ENCODE results near the gene AANAT. TPM values are rescaled to one million over a fixed set of nuclear protein-coding genes. Genes with fewer than 3 reads are reported as not detected.
A peak's percentile ranks its signal among the peaks of the same experiment; 100 is the strongest.

Gene AANAT
- total RNA-seq, 2 donors from 2014 or later = not detected

DNA sequence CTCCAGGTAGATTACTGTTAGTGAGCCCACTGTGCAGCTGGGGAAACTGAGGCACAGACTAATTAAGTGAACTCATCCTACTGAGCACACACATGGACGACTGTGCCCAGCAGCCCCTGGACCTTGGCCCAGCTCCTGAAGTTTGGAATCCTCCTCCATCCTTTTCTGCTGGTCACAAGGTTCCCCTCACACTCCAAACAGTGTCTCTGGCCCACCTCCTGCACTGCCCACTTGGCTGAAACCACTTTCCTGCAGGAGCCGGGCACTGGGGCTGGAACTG, 30.2 kb downstream of the AANAT start:
- H3K27me3 Mint-ChIP-seq (ENCODE audit: insufficient read depth) = no peaks in the 10 kb centered on the region
- Histone ChIP-seq H3K27ac (ENCODE audit: low read depth, low read length) (no peak overlapping the region), H3K36me3 (ENCODE audit: control insufficient read depth, insufficient read depth, low read length) (no peaks in the 10 kb centered on the region), H3K4me3 (ENCODE audit: low read length) (no peak overlapping the region), H3K27me3 (ENCODE audit: control insufficient read depth, insufficient read depth, low read length, poor library complexity, severe bottlenecking) (no peaks in the 10 kb centered on the region), H3K9me3 (ENCODE audit: control insufficient read depth, low read length) (no peaks in the 10 kb centered on the region), H3K9ac (ENCODE audit: extremely low read depth, low read length, poor library complexity, severe bottlenecking) (no peak overlapping the region), H3K4me1 (ENCODE audit: control insufficient read depth, insufficient read depth, low read length) (no peaks in the 10 kb centered on the region)
- no peak overlapping the region for H3K4me3 Mint-ChIP-seq
- H3K4me1 Mint-ChIP-seq = peaks cover 50% of the 10 kb centered on the region
- DNase-seq = no peak
- TF ChIP-seq, protein P1, sequence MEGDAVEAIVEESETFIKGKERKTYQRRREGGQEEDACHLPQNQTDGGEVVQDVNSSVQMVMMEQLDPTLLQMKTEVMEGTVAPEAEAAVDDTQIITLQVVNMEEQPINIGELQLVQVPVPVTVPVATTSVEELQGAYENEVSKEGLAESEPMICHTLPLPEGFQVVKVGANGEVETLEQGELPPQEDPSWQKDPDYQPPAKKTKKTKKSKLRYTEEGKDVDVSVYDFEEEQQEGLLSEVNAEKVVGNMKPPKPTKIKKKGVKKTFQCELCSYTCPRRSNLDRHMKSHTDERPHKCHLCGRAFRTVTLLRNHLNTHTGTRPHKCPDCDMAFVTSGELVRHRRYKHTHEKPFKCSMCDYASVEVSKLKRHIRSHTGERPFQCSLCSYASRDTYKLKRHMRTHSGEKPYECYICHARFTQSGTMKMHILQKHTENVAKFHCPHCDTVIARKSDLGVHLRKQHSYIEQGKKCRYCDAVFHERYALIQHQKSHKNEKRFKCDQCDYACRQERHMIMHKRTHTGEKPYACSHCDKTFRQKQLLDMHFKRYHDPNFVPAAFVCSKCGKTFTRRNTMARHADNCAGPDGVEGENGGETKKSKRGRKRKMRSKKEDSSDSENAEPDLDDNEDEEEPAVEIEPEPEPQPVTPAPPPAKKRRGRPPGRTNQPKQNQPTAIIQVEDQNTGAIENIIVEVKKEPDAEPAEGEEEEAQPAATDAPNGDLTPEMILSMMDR (conservative IDR thresholded peaks at IDR 0.05) = no peak
- no peaks in the 10 kb centered on the region for H3K9me3 Mint-ChIP-seq
- 83% methylated on average over 2 of the region's 2 CpGs for WGBS, 2 experiments (ENCODE audit: insufficient coverage in 1 of 2, insufficient read length in 1 of 2)
- no peak overlapping the region for H3K27ac Mint-ChIP-seq
- no peaks in the 10 kb centered on the region for H3K36me3 Mint-ChIP-seq (ENCODE audit: low read depth)

DNA sequence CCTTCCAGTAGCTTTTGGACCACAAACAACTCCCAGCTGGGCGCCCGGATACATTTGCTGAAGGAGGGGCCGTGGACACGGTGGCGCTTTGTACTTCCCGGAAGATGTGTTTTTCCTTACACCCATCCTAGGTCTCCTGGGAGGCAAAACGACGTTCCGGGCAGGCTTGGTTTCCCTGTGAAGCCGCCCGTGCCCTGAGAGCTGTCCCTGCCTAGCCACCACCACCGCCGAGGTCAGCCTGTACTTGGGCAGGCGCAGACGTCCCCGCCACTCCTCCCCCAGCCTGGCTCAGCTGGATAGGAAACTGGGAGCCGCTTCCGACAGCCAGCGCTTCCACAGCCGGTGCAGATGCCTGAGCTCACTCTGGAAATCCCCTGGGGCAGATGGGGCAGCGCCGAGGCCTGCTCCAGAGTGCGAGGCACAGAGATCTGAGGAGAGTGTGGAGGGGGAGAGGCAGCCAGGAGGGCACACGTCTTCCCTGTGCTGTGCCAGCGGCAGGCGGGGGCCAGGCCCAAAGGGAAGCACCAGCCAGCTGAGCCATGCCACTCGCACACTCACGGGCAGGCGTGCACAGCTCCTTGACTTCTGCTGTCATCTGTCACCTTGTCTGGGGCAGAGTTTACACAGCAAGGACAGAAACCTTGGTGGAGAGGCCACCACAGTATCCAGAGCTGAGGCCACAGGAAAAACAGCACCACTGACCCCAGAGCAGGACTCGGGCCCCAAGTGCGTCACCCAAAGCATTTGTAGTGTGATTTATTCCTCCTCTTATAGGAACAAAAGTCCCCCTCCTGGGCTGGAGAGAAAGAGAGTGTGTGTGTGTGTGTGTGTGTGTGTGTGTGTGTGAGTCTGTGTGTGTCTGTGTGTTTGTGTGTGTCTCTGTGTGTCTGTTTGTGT, 30.8 kb downstream of the AANAT start:
- H3K9me3 Mint-ChIP-seq = no peaks in the 10 kb centered on the region
- H3K4me3 Mint-ChIP-seq = peak overlapping the region; percentile 16

GRCh38 chr17:76498876-76499251, 31.5 kb downstream of the AANAT start:
- Histone ChIP-seq H3K9ac (ENCODE audit: extremely low read depth, low read length, poor library complexity, severe bottlenecking) (no peak overlapping the region), H3K4me1 (ENCODE audit: control insufficient read depth, insufficient read depth, low read length) (no peaks in the 10 kb centered on the region), H3K27ac (ENCODE audit: low read depth, low read length) (no peak overlapping the region), H3K4me3 (ENCODE audit: low read length) (no peak overlapping the region), H3K9me3 (ENCODE audit: control insufficient read depth, low read length) (no peaks in the 10 kb centered on the region), H3K36me3 (ENCODE audit: control insufficient read depth, insufficient read depth, low read length) (no peaks in the 10 kb centered on the region), H3K27me3 (ENCODE audit: control insufficient read depth, insufficient read depth, low read length, poor library complexity, severe bottlenecking) (no peaks in the 10 kb centered on the region)
- TF ChIP-seq, protein P1 (conservative IDR thresholded peaks at IDR 0.05) = no peak
- Mint-ChIP-seq H3K27ac (no peak overlapping the region), H3K9me3 (no peaks in the 10 kb centered on the region), H3K4me3 (peak overlapping the region; percentile 16), H3K4me1 (peaks cover 45% of the 10 kb centered on the region), H3K27me3 (ENCODE audit: insufficient read depth) (no peaks in the 10 kb centered on the region), H3K36me3 (ENCODE audit: low read depth) (no peaks in the 10 kb centered on the region)
- 89% methylated on average over 4 of the region's 4 CpGs; no CpG with 5 or more reads in 1 of the 2 experiments for WGBS, 2 experiments (ENCODE audit: insufficient coverage in 1 of 2, insufficient read length in 1 of 2)
- DNase-seq = no peak

More for the DNA sequence above, 30.8 kb downstream of the AANAT start:
- WGBS, 2 experiments (ENCODE audit: insufficient coverage in 1 of 2, insufficient read length in 1 of 2) = 65 to 66% methylated on average over 17 to 31 of the region's 31 CpGs
- H3K4me1 Mint-ChIP-seq = peaks cover 48% of the 10 kb centered on the region
- no peaks in the 10 kb centered on the region for H3K27me3 ChIP-seq (ENCODE audit: control insufficient read depth, insufficient read depth, low read length, poor library complexity, severe bottlenecking)
- H3K4me1 ChIP-seq (ENCODE audit: control insufficient read depth, insufficient read depth, low read length) = no peaks in the 10 kb centered on the region
- H3K36me3 ChIP-seq (ENCODE audit: control insufficient read depth, insufficient read depth, low read length) = no peaks in the 10 kb centered on the region
- peak overlapping the region; percentile 11 for H3K9ac ChIP-seq (ENCODE audit: extremely low read depth, low read length, poor library complexity, severe bottlenecking)
- TF ChIP-seq, protein P1 (conservative IDR thresholded peaks at IDR 0.05) = no peak
- no peak overlapping the region for H3K27ac Mint-ChIP-seq
- H3K36me3 Mint-ChIP-seq (ENCODE audit: low read depth) = no peaks in the 10 kb centered on the region
- DNase-seq = peak; percentile 87
- H3K9me3 ChIP-seq (ENCODE audit: control insufficient read depth, low read length) = no peaks in the 10 kb centered on the region
- no peak overlapping the region for H3K4me3 ChIP-seq (ENCODE audit: low read length)
- peak overlapping the region; percentile 3 for H3K27ac ChIP-seq (ENCODE audit: low read depth, low read length)
- no peaks in the 10 kb centered on the region for H3K27me3 Mint-ChIP-seq (ENCODE audit: insufficient read depth)

Data from endodermal cell (in vitro differentiated cells).